Rectal smooth muscle tissue (tissue), 1 donor: ENCODE results near the gene PPP1R8.

Experiments
- H3K27ac ChIP-seq: one replicate; pipeline ENCODE4 v1.7.0; 2013; ENCODE audit warnings: low read depth, low read length, inconsistent platforms
- H3K27me3 ChIP-seq: one replicate; pipeline ENCODE4 v1.7.0; 2013; ENCODE audit warnings: low read length; ENCODE audit not compliant: control insufficient read depth, insufficient read depth
- H3K36me3 ChIP-seq: one replicate; pipeline ENCODE4 v1.7.0; 2013; ENCODE audit warnings: low read length; ENCODE audit not compliant: control insufficient read depth, insufficient read depth
- H3K4me1 ChIP-seq: one replicate; pipeline ENCODE4 v1.7.0; 2013; ENCODE audit warnings: low read length; ENCODE audit not compliant: control insufficient read depth, insufficient read depth
- H3K4me3 ChIP-seq: one replicate; pipeline ENCODE4 v1.7.0; 2013; ENCODE audit warnings: low read length
- H3K9ac ChIP-seq: one replicate; pipeline ENCODE4 v1.7.0; 2013; ENCODE audit warnings: low read length

PPP1R8 gene

DNA sequence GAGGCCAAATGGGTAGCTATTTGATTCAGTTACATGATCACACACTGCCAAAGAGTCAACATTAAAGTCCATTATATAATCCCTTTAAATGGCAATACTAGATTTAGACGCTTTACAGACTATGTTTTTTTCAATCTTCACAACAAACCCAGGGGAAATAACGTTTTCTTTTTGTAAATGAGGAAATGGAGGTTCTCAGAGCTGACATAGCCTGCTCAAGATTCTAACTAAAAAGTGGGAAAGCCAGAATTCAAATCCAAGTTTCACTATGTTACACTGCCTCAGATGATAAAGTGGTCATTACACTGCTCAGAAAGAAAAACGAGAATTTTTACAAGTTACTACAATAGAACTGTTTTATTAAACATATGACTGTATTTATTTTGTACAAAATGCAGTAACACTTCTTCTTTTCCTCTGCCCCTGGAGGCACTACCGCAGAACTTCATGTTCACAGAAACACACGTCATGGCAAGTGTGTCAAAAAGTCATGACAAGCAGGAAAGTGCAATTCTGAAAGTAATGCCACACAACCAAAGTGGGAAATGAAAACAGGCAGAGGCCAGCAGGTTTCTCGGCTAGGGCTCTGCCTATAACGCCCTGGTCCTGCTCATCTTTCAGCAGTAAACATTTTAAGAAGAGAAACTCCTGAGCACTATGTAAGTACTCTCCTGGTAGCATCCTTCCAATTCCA, 60.8 kb downstream of the PPP1R8 start:
- H3K9ac ChIP-seq = no peak overlapping the region

GRCh38 chr1:27894521-27894920, 63.9 kb downstream of the PPP1R8 start:
- H3K36me3 ChIP-seq = peaks cover 35% of the 10 kb centered on the region

More for the DNA sequence above, 60.8 kb downstream of the PPP1R8 start:
- Histone ChIP-seq H3K27me3 (no peaks in the 10 kb centered on the region), H3K36me3 (peaks cover 35% of the 10 kb centered on the region), H3K4me3 (no peak overlapping the region), H3K27ac (no peak overlapping the region), H3K4me1 (no peaks in the 10 kb centered on the region)

More at GRCh38 chr1:27894521-27894920, 63.9 kb downstream of the PPP1R8 start:
- Histone ChIP-seq H3K4me1 (no peaks in the 10 kb centered on the region), H3K27ac (no peak overlapping the region), H3K9ac (no peak overlapping the region), H3K4me3 (no peak overlapping the region), H3K27me3 (no peaks in the 10 kb centered on the region)
